Measurements from ENCODE around the gene KCNH1.
"Not testable (repeated sequence)": the region's sequence is repeated elsewhere in the genome, so short reads cannot be mapped to it uniquely, and the experiment has no call there.

The KCNH1 gene

DNA sequence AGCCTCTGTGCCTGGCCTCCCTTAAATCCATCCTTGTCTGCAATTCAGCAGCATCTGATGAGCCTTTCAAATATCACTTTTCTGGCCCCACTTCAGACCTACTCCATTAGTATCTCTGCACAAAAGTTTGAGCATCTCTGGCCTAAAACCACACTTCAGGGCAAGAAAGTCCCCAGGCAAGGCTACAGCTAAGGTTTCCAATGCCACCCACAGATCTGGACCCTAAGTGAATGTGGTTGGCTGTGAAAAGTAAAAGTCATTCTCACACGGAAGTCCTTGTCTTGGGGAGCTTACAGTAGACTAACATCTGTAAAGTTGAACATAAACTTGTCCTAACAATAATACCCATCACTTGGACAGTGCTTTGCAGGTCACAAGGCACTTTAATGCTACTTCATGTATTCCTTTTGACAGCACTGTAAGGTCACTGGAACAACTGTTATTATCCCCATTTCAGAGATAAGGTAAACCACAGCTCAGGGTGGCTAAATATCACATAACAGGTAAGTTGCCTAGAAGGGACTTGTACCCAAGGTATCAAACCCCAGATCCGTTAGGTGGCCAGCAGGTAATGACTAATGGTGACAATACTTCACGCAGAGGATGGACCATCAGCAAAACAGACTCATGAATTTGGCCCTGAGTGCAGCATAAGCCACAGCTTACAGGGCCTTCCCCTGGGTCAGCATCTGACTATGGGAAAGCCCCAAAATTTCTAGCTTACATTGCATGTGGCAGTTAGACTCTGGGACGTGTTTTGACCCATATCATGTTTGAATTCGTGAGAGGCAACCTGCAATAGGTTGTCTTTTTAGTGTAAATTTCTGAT is 449.3 kb downstream of the KCNH1 start:
- no peak for DNase-seq (ENCODE audit: low read depth)

DNA sequence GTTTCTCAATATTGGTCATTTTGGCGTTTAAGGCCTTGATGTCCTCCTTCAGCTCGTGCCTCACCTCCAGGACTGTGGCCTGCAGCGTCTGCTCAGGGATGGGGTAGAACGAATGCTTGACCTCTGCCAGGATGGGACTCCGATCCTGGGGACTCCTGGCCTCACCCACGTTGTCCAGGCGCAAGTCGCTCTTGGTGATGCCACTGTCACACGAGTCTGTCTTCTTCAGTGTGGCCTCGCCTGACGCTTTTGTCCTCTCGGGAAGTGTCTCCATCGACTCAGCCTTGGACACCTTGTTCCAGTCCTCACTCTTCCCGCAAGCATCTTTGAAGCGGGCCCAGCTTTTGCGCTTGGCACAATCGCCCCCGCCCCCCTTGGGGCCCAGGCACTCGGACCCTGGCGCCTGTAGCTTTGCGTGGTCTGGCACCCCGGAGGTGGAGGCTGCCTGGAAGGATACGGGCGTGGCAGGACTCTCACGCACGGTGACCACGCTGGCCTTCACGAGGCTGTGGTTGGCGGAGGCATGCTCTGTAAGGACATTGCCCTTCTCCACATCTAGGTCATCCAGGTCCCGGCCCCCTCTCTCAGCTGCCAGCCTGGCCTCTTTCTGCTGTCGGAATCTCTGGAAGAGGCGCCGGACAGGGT is 450.4 kb downstream of the KCNH1 start:
- DNase-seq (ENCODE audit: low read depth) = no peak

DNA sequence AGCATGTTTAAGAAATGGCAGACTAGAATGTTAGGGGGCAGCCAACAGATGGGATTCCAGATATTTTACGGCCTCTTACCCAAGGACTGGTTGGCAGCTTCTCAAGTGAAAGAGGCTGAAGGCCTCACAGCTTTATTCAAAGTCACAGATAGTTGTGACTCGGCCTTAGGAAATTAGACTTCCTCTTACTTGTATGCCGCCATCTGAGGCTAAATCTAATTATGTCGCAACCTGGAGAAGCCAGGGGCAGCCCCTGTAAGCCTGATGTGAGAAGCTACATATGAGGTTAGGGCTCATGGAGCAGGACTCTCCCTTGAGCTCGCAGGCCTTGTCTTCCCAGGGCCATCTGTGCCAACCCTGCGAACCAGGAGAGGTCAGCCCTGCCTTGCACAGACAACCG is 452.8 kb downstream of the KCNH1 start:
- DNase-seq (ENCODE audit: low read depth) = no peak

DNA sequence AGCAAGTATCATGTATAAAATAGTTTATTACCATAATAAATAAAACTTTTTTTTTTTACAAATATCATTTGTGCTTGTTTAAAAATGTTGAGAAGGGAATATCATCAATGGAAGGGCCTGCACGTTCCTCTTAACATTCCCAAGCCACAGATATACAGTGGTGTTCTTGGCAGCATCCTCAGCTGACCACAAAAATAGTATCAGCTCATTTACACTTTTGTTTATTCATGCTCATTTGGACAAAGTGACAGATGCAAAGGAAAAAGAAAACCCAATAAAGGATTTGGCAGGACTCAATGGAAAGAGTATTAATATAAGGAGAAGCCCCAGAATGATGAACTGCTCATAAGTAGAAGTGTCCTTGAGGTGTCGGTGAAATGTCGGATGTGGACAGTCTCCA is 455.6 kb downstream of the KCNH1 start:
- no peak for DNase-seq (ENCODE audit: low read depth)

- DNase-seq (ENCODE audit: low read depth) = no peak
Observed at GRCh38 chr1:210677533-210677932, 456.4 kb downstream of the KCNH1 start.

DNA sequence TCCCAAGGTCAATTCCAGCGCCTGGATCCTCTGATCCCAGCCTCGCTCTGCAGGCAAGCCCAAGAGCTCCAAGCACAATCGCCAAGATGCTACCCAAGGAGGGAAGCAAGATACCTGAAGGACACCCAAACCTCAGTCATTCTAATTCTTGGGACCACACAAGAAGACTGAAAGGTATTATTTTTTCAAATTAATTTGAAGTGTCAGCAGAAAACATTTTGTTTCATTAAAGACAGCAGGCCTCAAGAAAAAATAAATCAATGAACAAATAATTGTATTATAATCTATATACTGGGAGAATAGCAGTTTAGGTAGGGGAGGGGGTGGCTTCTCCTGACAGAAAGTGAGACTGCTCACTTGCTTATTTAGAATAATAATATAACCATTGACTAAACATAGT is 457.4 kb downstream of the KCNH1 start:
- DNase-seq (ENCODE audit: low read depth) = no peak

GRCh38 chr1:210674151-210674550 is 459.8 kb downstream of the KCNH1 start:
- no peak for DNase-seq (ENCODE audit: low read depth)

DNA sequence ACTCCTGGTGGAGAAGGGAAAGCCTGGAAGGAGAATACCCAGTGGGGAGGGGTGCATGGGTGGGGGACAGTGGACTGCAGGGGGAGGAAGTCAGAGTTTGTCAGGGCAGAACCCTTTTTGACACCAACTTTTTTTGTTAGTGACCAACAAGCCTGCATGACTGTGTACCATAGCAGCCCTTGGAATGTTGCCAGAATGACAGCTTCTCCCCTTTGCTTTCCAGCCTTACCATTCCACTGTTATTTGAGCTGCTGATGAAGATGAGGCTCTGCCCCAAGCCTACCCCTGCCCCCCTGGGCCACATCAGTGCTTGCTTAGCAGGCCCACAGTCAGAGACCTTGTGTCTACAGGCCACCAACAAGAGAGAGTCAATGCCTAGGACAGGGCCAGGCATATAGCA is 464.0 kb downstream of the KCNH1 start:
- DNase-seq (ENCODE audit: low read depth) = no peak

GRCh38 chr1:210663730-210664573 is 470.0 kb downstream of the KCNH1 start:
- no peak for DNase-seq (ENCODE audit: low read depth)

GRCh38 chr1:210662291-210663050 is 471.5 kb downstream of the KCNH1 start:
- DNase-seq (ENCODE audit: low read depth) = no peak

GRCh38 chr1:210661520-210661919 is 472.4 kb downstream of the KCNH1 start:
- DNase-seq (ENCODE audit: low read depth) = not testable (repeated sequence)

GRCh38 chr1:210657806-210658205 is 476.1 kb downstream of the KCNH1 start:
- DNase-seq (ENCODE audit: low read depth) = no peak

- DNase-seq (ENCODE audit: low read depth) = no peak
Observed at GRCh38 chr1:210655511-210655910, 478.4 kb downstream of the KCNH1 start.

- DNase-seq (ENCODE audit: low read depth) = no peak
Observed at GRCh38 chr1:210654176-210654981, 479.6 kb downstream of the KCNH1 start.

DNA sequence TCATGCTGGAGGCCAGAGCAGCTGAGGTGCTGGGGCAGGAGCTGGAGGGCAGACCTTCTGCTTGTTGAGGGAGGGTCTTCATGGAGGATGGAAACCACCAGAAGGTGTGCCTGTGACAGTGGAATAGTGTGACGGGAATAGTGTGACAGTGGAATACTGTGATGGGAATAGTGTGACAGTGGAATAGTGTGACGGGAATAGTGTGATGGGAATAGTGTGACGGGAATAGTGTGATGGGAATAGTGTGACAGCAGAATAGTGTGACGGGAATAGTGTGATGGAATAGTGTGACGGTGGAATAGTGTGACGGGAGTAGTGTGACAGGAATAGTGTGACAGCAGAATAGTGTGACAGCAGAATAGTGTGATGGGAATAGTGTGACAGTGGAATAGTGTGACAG is 480.2 kb downstream of the KCNH1 start:
- DNase-seq (ENCODE audit: low read depth) = no peak

DNA sequence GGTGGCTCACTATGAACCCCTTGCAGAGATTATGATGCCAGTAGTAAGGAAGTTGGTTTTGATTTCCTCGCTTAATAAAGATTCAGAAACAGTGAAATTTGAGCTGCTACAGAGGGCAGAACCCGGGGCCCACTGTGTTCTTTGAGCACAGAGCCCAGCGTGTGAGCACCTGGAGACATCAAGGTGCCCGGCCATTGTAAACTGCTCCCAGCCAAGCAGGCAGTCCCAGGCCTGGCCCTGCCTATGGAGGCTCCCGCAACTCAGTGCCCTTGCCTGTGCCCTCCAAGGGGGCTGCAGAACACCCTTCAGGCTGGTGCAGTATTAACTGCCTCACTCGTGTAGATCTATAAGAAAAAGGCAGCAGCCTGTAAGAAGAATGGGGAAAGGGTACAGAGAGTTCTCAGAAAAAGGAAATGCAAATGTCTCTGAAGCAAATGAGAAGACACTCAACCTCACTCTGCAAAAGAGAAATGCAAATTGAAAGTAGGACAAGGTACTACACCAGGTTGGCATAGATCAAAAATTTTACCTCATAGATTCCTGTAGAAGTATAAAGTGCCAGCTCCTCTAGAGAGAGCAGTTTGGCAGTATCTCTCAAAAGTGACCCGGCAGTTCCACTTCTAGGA is 481.5 kb downstream of the KCNH1 start:
- DNase-seq (ENCODE audit: low read depth) = no peak

DNA sequence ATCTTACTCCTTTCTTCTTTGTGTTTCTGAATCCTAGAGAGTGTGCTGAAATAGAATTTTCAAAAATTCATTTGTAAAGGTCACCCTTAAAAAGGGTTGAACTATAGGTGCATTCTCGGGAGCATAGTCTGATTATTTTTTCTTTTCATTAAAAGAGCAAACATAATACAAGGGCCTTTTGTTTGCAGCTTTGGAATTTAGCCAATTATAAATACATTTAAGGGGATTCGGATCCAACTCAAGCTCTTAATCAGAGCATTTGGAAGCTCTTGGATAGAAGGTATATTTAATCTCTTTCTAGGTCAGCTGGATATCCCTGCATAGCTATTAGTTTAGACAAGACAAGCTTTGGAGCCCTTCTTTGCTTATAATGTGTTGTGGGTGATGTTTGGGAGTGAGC is 483.5 kb downstream of the KCNH1 start:
- DNase-seq (ENCODE audit: low read depth) = no peak

DNA sequence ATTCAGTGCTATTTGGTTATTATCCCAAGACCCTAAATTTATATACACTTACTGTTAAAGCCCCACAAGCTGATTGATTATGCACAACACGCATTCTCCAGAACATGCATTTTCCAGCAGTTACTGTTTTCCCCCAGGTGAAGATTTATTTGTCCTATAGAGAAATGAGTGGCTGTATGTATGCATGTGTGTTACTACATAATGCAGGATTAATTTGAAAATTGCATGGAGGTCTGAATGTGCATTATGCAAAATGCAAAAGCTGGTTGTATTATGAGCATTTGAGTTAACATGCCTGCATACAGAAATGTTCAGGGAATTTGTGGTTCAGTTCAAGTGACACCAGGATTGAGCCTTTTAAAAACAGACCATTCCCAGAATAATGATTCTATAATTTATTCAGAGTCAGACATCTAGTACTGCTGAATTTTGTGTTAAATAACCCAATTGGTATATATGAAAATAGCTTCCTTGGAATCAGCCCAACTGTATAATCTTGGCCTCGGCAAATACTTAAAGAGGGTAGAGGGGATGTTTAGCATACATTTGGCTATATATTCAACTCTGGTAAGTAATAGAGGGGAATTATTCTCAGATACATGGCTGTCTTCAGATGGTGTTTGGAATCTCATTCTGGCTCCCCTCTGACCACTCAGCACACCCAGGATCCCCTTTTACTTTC is 485.2 kb downstream of the KCNH1 start:
- DNase-seq (ENCODE audit: low read depth) = no peak

- DNase-seq (ENCODE audit: low read depth) = no peak
Observed at GRCh38 chr1:210647406-210648333, 486.3 kb downstream of the KCNH1 start.

All from HS-27A (cell line).